HFF-Myc (cell line): ENCODE data around the gene TSC1.

Source experiments
- DNase-seq: peaks from one replicate; pipeline ENCODE4 v3.0.0-alpha.2; 2011; ENCODE audit warnings: low read depth; ENCODE audit errors: extremely low read depth
- H3K4me3 ChIP-seq: replicated peaks from 2 replicates; pipeline ENCODE4 v1.5.1; 2011; ENCODE audit warnings: low read depth, mild to moderate bottlenecking, control low read depth, low read length
- TF ChIP-seq, protein P1 (sequence below): IDR thresholded peaks from 2 replicates; pipeline ENCODE4 v1.5.1; 2012; ENCODE audit warnings: mild to moderate bottlenecking, low read depth, low read length, control low read depth; ENCODE audit errors: missing control alignments

Gene TSC1

DNA sequence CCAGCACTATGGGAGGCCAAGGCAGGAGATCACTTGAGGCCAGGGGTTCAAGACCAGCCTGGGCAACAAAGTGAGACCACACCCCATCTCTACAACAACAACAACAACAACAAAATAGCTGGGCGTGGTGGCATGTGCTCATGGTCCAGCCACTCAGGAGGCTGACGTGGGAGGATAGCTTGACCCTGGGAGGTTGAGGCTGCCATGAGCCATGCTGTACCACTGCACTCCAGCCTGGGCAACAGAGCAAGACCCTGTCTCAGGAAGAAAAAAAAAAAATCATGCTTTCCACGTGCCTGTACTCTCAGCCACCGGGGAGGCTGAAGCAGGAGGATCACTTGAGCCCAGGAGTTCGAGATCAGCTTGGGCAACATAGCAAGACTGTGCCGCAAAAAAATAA is 29.5 kb downstream of the TSC1 start:
- H3K4me3 ChIP-seq: no peak overlapping the region
- DNase-seq: no peak
- TF ChIP-seq, protein P1, sequence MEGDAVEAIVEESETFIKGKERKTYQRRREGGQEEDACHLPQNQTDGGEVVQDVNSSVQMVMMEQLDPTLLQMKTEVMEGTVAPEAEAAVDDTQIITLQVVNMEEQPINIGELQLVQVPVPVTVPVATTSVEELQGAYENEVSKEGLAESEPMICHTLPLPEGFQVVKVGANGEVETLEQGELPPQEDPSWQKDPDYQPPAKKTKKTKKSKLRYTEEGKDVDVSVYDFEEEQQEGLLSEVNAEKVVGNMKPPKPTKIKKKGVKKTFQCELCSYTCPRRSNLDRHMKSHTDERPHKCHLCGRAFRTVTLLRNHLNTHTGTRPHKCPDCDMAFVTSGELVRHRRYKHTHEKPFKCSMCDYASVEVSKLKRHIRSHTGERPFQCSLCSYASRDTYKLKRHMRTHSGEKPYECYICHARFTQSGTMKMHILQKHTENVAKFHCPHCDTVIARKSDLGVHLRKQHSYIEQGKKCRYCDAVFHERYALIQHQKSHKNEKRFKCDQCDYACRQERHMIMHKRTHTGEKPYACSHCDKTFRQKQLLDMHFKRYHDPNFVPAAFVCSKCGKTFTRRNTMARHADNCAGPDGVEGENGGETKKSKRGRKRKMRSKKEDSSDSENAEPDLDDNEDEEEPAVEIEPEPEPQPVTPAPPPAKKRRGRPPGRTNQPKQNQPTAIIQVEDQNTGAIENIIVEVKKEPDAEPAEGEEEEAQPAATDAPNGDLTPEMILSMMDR: no peak

DNA sequence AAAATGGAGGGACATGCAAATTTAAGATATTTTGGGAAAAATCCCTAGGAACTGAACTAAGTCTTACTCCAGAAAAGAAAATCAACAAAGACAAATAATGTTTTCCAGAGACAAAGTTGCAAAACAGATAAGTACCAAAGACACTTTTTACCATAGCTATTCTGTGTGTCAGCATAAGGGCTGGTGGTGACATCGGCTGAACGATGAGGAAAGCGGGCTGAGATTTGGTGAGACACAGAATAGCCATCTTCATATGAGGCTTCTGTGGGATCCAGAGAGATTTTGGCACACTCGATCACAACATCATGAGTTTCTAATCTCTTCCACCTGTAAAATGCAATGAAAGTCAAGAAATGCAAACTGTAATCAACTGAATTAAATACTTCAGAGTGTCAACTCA is 32.3 kb downstream of the TSC1 start:
- no peak overlapping the region for H3K4me3 ChIP-seq
- no peak for DNase-seq
- TF ChIP-seq, protein P1: no peak

DNA sequence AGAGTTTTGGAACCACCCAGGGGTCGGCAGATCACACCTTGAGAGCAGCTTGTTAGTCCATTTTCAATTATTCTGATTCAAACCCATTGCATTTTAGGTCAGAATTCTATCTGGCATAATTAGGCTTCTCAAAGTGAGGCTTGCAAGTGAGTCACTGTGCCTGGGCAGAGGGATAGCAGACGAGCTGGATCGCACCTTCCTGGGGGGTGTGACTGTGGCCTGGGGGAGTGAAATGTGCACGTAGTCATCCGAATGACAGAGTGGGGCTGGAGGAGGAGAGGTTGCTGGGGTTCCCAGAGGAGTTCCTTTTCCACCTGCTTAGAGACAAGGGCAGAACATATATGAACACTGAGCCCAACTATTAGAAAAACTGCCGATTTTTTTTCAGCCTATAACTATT is 34.0 kb downstream of the TSC1 start:
- TF ChIP-seq, protein P1: no peak
- H3K4me3 ChIP-seq: no peak overlapping the region
- no peak for DNase-seq

DNA sequence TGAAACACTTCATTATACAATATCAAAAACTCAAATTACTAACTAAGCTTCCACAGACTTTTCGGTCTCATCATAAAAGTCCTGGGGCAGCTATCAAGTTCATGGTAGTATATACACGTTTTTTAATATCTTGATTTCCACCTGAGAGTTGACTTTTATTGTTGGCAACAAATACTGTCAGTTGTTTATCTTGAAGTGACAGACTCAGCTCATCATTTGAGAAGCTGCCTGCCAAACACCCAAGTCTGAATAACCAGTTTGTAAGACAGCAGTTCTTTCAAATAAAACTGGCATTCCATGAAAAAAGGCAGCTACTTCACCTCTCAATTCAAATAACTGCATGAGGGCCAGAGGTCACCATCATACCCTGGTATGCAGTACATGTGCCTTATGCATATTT is 35.1 kb downstream of the TSC1 start:
- TF ChIP-seq, protein P1: no peak
- H3K4me3 ChIP-seq: no peak overlapping the region
- DNase-seq: no peak

DNA sequence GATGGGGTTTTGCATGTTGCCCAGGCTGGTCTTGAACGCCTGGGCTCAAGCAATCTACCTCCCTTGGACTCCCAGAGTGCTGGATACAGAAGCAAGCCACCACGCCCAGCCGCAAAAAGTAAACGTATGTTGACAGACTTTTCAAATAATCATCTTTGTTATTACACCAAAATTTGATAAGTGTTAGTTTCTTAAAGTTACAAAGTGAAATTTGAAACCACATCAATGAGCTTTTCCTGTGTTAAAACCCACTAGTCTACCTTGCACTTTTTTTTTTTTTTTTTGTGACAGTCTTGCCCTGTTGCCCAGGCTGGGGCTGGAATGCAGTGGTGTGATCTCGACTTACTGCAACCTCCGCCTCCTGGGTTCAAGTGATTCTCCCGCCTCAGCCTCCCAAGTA is 35.8 kb downstream of the TSC1 start:
- no peak for DNase-seq
- no peak overlapping the region for H3K4me3 ChIP-seq
- TF ChIP-seq, protein P1: no peak

DNA sequence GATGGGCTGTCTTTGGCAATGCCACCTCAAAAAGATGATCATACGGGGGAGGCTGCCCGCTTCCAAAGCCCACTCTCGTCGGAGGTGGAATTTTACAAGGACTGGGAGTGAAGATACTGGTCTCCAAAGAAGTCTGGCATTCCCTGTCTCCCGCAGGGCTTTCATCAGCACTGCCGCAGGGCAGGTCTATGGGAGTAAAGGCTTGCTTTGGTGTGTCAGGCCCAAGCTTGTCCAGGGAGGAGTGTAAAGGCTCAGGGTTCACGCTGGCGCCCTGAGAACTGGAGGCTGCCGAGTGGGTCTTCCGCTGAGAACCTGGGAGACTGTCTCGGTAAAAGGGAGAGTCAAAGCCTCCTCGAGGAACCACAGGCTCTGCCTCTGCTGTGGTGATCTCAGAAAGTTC is 38.7 kb downstream of the TSC1 start:
- TF ChIP-seq, protein P1: no peak

DNA sequence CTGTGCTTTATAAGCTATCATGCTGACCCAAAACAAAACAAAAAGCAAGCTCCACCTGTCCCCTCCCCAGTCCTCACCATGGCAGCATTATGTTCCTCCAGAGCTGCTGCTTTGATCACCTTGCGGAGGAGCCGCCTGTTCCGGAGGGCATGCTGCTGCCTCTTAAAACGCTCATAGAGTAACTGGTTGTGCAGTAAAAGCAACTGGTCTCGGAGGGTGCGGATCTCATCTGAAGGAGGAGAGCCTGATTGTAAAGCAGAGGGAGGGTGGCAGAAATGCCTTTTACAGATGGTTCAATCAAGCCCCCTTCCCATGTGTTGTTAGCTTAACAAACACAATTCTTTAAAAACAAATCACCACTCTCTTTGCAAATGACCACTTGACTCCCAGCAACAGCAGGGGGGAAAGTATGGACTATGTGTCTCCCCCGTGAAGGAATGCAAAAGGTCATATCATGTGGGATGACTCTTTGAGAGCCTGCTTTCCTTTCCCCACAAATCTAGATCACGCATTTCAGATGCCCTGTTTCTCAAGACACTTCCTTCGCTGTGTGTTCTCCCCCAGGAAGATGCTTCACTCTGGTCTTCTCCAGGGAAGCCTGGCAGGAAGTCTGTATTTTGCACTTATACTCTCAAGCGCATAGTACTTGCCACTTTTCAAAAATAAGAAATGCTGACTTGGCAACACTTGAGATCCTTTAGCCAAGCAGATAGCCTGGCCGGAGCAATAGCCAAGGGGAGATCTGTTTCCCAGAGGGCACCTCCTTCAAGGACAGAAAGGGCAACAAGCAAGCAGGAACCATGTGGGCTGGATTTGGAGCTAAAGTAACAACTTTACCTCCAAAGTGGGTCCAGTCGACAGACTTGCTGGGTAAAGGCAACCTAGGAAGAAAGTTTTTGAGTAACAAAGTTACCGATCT is 40.6 kb downstream of the TSC1 start:
- no peak for DNase-seq
- H3K4me3 ChIP-seq: no peak overlapping the region
- TF ChIP-seq, protein P1: no peak

More for the DNA sequence above, 38.7 kb downstream of the TSC1 start:
- no peak for DNase-seq
- H3K4me3 ChIP-seq: no peak overlapping the region
